Measurements from ENCODE around the gene SLC24A5. TPM values are rescaled to one million over a fixed set of nuclear protein-coding genes. Genes with fewer than 3 reads are reported as not detected.

The SLC24A5 gene
- total RNA-seq, 1 experiment from 2014 or later: not detected

DNA sequence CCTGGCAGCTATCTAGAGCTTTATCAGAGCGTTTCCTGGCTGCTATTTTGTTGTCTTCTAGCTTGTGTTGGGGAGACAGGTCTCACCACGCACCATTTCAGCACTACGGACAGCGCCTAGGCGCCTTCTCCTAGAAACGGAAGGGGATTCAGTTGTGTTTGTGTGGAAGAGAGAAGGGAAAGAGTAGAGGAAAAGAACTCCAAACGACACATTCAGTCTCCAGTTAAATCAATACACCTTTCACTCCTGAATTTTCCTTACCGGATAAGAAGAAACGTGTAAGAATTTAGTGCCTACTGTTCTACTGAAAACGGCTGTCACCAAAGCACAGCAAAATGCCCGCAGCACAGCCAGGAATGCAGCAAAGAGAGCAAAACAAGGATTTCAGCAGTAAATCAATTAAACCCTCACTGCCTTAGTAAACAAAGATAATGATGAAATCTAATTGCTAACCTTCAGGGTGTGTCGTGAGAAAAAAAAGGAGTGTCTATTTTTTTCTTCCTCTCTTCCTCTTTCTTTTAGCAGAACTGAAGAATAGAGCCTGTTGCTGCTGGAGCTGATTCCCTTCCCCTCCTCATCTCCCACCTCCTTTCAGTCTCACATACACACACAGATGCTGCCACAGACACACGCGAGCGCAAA is 70.3 kb downstream of the SLC24A5 start (continued):
- TF ChIP-seq PREB (CRISPR knock-in tag; IDR thresholded peaks at IDR 0.05; ENCODE audit: borderline replicate concordance): no peak
- TF ChIP-seq JUN (CRISPR knock-in tag; IDR thresholded peaks at IDR 0.05): peak; percentile 90
- TF ChIP-seq FOXK1 (CRISPR knock-in tag; IDR thresholded peaks at IDR 0.05): peak; percentile 92
- TF ChIP-seq, protein P1, sequence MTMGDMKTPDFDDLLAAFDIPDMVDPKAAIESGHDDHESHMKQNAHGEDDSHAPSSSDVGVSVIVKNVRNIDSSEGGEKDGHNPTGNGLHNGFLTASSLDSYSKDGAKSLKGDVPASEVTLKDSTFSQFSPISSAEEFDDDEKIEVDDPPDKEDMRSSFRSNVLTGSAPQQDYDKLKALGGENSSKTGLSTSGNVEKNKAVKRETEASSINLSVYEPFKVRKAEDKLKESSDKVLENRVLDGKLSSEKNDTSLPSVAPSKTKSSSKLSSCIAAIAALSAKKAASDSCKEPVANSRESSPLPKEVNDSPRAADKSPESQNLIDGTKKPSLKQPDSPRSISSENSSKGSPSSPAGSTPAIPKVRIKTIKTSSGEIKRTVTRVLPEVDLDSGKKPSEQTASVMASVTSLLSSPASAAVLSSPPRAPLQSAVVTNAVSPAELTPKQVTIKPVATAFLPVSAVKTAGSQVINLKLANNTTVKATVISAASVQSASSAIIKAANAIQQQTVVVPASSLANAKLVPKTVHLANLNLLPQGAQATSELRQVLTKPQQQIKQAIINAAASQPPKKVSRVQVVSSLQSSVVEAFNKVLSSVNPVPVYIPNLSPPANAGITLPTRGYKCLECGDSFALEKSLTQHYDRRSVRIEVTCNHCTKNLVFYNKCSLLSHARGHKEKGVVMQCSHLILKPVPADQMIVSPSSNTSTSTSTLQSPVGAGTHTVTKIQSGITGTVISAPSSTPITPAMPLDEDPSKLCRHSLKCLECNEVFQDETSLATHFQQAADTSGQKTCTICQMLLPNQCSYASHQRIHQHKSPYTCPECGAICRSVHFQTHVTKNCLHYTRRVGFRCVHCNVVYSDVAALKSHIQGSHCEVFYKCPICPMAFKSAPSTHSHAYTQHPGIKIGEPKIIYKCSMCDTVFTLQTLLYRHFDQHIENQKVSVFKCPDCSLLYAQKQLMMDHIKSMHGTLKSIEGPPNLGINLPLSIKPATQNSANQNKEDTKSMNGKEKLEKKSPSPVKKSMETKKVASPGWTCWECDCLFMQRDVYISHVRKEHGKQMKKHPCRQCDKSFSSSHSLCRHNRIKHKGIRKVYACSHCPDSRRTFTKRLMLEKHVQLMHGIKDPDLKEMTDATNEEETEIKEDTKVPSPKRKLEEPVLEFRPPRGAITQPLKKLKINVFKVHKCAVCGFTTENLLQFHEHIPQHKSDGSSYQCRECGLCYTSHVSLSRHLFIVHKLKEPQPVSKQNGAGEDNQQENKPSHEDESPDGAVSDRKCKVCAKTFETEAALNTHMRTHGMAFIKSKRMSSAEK (CRISPR knock-in tag; IDR thresholded peaks at IDR 0.05; ENCODE audit: borderline replicate concordance): no peak
- no peak for TF ChIP-seq OVOL2 (CRISPR knock-in tag; IDR thresholded peaks at IDR 0.05; ENCODE audit: borderline replicate concordance)
- peak; percentile 90 for TF ChIP-seq NFE2L1 (CRISPR knock-in tag; IDR thresholded peaks at IDR 0.05)
- no peak for TF ChIP-seq NFATC4 (CRISPR knock-in tag; IDR thresholded peaks at IDR 0.05)
- no peak for TF ChIP-seq SOX15 (CRISPR knock-in tag; IDR thresholded peaks at IDR 0.05)
- no peak for TF ChIP-seq ZNF423 (CRISPR knock-in tag; IDR thresholded peaks at IDR 0.05)
- TF ChIP-seq ZNF281 (CRISPR knock-in tag; IDR thresholded peaks at IDR 0.05): no peak

GRCh38 chr15:48191574-48192225 is 70.9 kb downstream of the SLC24A5 start, which contains the start of gene CTXN2:
Gene CTXN2, plus strand, starts transcription at chr15:48191665. Its CDS starts 9,636 bp downstream, at chr15:48201301.
- H3K36me3 Mint-ChIP-seq: no peaks in the 10 kb centered on the region
- ATAC-seq: peak; percentile 70

More at GRCh38 chr15:48191574-48192225, 70.9 kb downstream of the SLC24A5 start, which contains the start of gene CTXN2:
- H3K9me3 Mint-ChIP-seq: no peaks in the 10 kb centered on the region
- peak within 1 kb of the TSS; percentile 86 for H3K4me3 Mint-ChIP-seq
- H3K27ac Mint-ChIP-seq: no peak within 1 kb of the TSS
- ChIA-PET POLR2A (interaction anchor here (1.1 kb wide), 1 partner anchor 13 kb away, joined by 4 read pairs; the partner anchor contains the start of gene MYEF2), CTCF (no interaction called here)
- peaks cover 16% of the 10 kb centered on the region for H3K4me1 Mint-ChIP-seq
- no peak for TF ChIP-seq ZSCAN18 (CRISPR knock-in tag; IDR thresholded peaks at IDR 0.05)
- TF ChIP-seq ZNF425 (CRISPR knock-in tag; conservative IDR thresholded peaks at IDR 0.05): no peak
- TF ChIP-seq MXD4 (CRISPR knock-in tag; IDR thresholded peaks at IDR 0.05; ENCODE audit: borderline replicate concordance): no peak
- TF ChIP-seq TCF7 (CRISPR knock-in tag; IDR thresholded peaks at IDR 0.05; ENCODE audit: low read depth): no peak
- TF ChIP-seq ZNF671 (CRISPR knock-in tag; IDR thresholded peaks at IDR 0.05): no peak
- TF ChIP-seq GABPB1 (CRISPR knock-in tag; IDR thresholded peaks at IDR 0.05): no peak
- no peak for DNase-seq (ENCODE audit: low spot score)
- H3K27me3 Mint-ChIP-seq (ENCODE audit: low read depth): peaks cover 39% of the 10 kb centered on the region

Measured in WTC11 (cell line).